ENCODE measurements around the gene HINT2.

The HINT2 gene

DNA sequence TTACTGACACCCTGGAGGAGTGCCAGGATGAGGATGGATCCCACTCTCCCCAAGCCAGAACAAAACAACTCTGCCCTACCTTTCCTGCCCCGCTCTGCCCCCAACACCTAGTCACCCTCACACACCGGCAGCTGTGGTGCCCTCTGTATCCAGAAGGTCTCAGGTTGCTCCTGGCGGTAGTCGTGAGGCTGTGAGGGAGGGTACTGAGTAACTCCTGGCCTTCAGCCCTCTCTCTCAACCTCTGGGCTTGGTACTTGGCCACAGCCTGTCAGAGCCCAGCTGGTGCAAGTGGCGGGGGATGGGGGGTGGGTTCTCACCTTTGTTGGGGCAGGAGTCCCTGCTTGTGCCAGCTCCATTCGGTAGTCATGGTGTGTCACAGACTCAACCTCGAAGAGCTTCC is 4.7 kb downstream of the HINT2 start:
- DNase-seq: no peak

DNA sequence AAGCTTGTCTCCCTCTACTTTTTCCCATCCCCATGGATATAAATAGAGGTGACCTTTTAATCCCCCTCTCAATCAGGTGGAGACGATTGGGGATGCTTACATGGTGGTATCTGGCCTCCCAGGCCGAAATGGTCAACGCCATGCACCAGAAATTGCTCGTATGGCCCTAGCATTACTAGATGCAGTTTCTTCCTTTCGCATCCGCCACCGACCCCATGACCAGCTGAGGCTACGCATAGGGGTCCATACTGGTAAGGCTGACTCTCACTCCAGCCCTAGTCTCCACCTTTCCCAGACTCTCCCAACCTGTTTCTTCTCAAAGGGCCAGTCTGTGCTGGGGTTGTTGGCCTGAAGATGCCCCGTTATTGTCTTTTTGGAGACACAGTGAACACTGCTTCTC is 6.4 kb downstream of the HINT2 start:
- no peak for DNase-seq

DNA sequence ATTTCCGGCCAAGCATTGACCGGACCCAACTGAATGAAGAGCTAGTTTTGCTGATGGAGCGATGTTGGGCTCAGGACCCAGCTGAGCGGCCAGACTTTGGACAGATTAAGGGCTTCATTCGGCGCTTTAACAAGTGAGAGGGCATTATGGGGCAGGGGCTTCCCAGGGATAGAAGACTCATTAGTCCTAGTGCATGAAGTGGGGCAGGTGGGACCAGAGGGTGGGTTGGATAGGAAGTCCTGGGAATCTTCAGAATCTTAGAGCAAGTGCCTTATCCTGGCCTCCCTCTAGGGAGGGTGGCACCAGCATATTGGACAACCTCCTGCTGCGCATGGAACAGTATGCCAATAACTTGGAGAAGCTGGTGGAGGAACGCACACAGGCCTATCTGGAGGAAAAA is 8.7 kb downstream of the HINT2 start:
- no peak for DNase-seq

DNA sequence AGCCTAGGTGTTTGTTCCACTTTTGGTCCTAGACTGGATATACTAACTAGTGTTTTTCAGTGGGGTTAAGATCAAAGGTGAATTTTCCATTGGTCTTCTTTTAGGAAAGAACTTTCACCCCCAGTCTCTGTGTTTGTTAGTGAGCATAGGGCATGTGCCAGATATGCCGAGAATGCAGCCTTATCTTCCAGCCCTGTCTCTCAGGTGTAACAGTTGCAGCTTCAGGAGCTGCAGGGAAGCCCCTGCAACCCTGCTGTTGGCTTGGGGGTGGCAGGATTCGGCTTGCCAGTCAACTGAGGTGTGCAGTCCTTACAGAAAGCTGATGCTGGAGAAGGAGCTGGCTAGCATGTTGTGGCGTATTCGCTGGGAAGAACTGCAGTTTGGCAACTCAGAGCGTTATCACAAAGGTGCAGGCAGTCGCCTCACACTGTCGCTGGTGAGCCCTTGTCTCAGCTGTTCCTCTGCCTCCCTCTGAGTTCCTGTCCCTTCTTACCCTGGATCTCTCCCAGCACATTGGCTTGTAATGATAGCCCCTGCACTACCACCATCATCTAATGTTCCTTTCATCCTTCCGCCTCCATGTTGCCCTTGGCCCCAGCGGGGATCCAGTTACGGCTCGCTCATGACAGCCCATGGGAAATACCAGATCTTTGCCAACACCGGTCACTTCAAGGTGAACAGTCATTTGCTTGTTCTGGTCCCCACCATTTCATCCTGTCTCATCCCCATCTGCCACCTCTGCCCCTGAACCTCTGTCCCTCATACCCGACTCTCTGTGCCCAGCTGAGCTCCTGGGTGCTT is 13.3 kb downstream of the HINT2 start:
- no peak for DNase-seq

DNA sequence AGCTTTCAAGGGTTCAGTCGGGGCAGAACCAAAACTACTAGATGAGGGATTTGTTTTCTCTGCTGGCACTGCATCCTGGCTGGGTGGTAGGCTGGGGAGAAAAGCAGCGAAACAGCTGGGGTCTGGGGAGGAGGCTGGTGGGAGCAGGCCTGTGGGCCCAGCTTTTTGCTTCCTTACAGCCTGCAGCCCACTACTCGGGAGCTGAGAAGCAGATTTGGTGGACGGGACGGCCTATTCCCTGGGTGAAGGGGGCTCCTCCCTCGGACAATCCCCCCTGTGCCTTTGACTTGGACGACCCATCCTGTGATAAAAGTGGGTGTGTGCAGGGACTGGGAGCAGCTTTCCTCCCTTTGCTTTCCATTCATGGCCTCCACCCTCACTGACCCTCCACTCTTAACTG is 14.3 kb downstream of the HINT2 start:
- DNase-seq: no peak

DNA sequence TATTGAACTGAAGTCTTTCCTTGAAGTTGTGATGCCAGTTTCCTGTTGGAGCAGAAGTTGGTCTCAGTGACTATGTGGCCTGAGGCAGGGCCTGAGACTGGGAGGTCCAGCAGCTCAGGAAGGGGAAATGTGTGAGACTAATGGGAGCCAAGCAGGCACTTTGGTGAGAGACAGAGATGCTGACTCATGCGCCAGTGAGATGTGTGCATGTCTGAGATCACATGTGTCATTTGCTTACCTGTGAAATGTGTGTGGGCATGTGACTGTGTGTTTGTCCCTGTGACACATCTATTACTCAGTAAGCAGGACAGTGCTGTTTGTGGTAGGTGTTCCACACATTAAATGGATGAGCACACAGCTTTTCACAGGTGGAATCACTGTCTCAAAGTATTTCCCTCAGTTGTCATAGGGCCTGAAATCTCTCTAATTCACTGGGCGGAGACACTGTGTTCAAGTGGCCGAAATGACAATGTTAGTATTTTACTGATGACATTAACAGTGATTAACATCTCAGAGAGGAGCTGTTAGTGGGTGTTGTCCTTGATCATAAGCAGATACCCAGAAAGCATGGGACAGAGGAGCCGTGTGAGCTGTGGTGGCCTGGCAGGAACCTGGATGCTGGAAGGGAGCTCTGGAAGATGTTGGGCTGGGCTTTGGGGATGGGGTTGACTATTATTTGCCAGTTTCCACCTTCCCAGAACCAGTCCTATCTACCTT is 16.0 kb downstream of the HINT2 start:
- DNase-seq: peak; percentile 13

DNA sequence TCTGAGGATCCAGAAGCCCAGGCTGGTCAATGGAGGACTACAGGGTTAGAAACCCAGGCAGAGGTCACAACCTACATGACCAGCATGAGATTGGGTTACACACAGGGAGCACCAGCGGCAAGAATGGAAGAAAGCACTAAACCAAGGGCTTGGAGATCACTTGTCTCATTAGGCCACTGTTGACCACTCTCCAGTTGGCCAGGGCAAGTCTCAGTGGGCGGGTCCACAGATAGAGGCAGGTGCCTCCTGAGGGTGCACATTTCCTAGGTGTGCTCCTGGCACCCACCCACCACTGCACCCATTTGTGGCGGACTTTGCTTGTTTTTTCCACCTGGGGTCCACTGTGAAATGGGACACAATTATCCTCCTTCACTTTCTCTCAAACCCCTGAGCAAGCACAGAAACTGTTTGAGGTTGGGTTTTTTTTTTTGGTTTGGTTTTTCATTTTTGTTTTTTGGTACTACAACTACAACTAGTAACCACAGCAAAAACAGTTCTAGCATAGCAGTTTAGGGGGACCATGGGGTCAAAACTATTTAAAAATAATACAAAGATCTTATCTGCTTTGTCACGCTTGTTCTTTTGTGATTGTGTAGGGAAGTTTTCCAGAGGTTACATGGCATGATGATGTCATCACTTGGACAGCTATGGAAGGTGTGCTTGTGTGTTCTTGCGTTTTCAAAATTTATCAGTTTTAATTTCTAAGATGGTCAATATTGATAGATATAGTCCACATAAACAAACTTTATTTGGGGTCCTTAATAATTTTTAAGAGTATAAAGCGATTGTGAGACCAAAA is 17.3 kb downstream of the HINT2 start:
- no peak for DNase-seq

DNA sequence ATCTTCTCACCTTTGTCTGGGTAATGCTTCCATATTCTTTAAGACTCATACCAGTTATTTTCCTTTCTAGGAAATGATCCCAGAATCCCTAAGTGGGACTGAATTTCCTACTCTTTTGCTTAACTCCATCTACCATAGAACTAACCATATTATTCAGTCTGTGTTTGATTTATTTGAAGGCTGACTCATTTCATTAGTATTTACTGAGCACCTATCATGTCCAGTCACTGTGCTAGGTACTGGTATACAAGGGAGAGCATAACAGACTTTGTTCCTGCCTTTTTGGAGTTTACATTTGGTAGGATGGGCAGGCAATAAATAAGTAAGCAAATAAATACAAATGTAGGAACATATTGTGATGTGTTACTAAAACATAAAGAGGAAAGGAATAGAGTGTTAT is 19.1 kb downstream of the HINT2 start:
- no peak for DNase-seq

DNA sequence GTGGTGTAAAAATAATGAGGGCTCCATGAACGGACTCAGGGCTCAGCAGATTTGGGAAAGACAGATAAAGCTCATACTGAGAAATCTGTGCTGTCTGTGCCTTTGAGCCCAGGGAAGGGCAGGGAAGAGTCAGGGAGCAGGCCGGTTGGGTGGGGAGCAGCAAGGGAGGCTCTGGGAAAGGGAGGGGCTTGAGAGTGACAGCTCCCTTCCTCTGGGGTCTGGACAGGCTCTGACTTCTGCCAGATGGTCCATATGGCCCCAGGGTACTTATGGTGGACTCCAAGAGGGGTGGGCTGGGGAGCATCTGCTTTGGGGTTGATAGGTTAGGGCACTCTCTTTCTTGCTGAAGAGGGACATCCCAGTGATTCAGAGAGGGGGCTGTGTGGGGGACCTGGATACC is 21.4 kb downstream of the HINT2 start:
- no peak for DNase-seq

DNA sequence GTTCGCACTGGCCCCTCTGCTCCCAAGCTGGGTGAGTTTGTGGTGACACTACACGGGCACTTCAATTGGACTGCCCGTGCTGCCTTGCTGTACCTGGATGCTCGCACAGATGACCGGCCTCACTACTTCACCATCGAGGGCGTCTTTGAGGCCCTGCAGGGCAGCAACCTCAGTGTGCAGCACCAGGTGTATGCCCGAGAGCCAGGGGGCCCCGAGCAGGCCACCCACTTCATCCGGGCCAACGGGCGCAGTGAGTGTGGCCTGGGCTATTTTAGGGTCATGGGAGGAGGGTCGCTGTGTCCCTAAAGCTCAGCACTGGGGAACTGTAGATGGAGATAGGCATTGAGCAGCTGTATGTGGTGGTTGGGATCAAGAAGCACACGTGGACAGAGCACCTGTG is 22.0 kb downstream of the HINT2 start:
- DNase-seq: no peak

DNA sequence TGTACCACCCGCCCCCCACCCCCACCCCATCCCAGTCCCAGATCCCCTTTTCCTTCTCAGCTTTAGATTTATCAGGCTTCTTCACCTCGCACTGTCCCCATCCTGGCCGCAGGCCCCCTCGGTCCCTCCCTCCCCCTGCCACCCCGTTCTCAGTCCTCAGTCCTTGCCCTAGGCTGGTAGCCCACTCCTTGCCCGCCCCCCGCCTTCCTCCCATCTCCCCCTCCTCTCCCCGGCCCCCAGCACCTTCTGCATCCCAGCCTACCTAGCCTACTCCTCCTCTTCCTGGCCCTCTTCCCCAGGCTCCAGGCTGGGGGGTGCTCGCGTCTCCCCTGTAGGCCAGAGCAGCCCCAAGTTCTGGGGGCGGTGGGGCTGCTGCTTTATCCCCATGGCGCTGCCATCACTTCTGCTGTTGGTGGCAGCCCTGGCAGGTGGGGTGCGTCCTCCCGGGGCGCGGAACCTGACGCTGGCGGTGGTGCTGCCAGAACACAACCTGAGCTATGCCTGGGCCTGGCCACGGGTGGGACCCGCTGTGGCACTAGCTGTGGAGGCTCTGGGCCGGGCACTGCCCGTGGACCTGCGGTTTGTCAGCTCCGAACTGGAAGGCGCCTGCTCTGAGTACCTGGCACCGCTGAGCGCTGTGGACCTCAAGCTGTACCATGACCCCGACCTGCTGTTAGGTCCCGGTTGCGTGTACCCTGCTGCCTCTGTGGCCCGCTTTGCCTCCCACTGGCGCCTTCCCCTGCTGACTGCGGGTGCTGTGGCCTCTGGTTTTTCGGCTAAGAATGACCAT is 22.6 kb downstream of the HINT2 start:
- DNase-seq: no peak

DNA sequence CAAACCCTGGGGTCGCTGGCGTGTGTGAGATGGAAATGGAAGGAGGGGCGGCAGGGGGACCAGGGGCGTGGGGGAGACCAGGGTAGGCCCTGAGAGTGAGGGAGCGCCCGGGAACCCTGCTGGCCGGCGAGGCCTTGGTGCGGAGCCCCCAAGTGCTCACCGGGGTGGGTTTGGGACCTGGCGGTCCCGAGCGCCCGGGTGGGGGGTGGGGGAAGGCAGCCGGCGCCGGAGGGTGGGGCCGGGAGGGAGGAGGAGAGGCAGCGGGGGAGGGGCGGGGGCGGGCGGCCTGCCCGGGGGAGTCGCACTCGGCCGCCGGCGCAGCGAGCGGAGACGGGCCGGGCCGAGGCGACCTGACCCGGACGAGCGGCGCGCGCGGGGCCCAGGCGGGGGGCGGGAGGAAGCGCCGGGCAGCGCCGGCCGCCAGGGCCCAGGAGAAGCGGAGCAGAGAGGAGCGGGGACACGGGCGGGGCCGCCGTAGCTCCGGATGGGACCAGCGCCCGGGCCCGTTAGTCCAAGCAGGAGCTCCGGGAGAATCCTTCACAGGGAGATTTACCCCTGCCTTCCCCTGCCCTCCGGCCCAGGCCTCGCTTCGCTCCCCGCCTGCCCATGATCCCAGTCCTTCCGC is 23.4 kb downstream of the HINT2 start, which contains the start of gene NPR2:
Gene NPR2 (plus strand): TSS at position 295 of the 625 bp plus-strand sequence. CDS start 818 bp downstream, outside the sequence.
- peak; percentile 24 for DNase-seq

DNA sequence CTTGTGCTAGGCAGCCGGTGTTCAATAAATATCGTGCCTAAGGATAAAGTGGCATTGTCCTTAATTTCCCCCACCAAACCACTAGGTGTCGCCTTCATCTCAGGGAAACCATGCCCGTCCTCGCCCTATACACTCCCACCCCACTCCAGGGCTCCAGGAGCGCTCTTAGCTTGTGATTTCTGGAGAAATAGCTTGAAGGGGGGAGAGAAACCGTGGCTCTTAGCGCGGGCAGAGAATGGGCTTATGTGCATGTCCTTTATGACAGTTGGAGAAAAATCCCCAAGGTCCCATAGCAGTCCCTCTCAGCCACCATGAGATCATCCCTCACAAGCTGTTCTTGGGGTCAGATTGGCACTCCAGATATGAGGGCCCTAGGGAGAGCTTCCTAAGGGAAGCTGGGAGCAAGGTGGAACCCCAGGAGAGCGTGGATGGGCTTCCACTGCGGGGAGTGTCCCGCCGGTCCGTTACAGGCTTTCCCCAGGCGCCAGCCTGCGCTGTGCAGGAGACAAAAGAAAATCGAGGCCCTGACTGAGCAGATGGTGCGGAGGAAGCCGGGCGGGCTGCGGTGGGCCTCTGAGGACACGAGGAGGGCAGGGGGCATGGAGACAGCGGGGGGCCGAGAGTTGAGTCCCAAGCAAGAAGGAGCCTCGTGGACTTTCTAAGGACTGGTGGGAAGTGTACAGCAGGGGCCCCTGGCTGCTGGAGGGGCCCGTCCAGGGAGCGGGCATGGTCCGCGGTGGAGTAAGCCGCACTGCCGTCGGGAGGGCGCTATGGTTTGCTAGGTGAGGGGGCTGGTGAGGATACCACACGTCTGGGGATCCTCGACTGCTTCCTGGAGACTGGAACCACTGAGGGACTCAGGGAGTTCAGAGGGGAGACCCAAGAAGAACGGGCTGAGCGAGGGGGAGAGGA is 24.2 kb downstream of the HINT2 start:
- peak; percentile 59 for DNase-seq

DNA sequence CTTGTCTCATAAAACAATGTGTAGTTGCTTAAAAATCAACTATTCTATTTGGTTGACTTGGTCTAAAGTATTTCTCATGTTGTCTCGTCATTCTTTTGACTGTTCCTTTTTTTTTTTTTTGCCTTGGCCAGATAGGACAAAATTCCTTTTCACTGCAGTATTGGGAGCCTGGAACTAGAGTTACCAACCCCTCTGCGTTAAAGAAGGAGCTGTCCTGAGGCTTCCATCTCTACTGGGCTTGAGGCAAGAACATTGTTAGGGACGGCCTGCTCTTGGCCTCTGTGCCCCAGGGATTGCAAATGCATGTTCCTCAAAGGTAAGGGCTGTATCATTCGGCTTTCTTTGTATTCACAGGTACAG is 24.8 kb downstream of the HINT2 start:
- no peak for DNase-seq

DNA sequence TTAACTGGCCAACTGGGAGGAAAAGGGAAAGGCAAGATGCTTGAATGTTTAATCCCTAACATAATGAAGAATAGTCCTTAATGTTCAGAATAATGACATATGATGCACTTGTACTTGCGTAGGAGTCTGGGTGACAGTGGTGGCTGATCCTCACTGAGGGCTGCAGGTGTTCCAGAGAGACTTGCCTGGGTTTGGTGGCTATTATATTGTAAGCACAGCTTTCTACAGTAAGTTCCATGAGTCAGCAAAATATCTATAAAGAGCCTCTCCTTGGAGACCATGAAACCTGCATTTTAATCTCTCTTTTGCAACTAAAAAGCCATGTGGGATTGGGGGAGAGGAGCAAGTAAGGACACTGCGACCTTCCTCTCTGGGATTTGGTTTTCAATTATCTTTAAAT is 25.3 kb downstream of the HINT2 start:
- no peak for DNase-seq

DNA sequence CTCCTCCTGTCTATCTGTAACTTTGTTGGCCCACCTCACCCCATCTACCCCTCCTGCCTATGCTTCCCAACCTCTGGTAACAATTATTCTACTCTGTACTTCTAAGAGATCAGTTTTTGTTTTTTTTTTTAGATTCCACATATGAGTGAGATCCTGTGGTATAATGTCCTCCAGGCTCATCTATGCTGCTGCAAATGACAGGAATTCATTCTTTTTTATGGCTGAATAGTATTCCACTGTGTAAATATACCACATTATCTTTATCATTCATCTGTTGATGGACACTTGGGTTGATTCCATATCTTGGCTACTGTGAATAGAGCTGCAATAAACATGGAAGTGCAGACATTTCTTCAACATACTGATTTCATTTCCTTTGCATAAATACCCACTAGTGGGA is 31.4 kb downstream of the HINT2 start:
- DNase-seq: no peak

DNA sequence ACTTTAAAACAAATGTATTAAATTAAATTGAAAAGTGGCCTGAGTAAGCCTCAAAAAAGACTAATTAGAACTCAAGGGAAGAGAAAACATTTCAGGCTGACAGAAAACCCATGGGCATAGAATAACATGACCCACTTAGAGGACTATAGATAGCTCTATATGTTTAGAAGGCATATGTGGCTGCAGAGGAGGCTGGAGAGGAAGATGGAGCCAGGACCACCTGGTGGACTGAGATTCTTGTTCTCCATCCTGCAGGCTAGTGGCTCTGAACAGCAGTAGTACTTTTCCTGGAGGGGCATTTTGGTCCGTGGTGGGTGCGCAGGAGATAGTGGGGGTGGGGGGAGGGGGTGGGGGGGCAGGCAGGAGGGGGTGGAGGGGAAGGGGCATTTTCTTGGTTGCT is 33.8 kb downstream of the HINT2 start:
- no peak for DNase-seq

DNA sequence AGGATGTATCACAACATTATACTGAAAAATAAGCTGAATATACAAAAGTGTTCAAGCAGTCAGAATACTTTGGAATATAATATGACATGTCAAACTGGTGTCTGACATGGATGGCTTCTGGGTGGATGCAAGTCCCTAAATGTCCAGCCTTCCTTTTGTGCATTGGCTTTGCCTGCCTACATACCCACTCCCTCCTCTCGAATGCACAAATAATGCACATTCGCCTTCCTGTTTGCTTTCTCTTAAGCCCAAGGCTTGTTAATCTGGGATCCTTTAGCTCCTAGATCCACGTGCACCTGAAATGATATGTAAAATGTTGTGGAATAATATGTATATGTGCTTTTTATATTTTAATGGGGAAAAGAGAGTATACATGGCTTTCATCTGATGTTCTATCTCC is 36.3 kb downstream of the HINT2 start:
- no peak for DNase-seq

DNA sequence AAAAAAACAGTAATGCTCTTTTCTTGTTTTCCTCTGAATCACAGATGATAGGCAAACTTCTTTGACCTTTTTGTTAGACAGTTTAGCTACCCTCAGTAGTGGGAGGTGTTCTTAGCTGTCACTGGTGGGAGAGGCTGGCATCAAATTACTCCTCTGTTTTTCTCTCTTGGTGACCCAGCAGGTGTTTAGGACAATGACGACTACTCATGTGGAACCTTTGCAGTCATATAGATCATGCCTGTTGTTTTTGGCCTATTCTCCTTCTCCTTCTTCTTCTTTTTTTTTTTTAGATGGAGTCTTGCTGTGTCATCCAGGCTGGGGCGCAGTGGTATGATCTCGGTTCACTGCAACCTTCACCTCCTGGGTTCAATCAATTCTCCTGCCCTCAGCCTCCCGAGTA is 38.8 kb downstream of the HINT2 start:
- DNase-seq: no peak

DNA sequence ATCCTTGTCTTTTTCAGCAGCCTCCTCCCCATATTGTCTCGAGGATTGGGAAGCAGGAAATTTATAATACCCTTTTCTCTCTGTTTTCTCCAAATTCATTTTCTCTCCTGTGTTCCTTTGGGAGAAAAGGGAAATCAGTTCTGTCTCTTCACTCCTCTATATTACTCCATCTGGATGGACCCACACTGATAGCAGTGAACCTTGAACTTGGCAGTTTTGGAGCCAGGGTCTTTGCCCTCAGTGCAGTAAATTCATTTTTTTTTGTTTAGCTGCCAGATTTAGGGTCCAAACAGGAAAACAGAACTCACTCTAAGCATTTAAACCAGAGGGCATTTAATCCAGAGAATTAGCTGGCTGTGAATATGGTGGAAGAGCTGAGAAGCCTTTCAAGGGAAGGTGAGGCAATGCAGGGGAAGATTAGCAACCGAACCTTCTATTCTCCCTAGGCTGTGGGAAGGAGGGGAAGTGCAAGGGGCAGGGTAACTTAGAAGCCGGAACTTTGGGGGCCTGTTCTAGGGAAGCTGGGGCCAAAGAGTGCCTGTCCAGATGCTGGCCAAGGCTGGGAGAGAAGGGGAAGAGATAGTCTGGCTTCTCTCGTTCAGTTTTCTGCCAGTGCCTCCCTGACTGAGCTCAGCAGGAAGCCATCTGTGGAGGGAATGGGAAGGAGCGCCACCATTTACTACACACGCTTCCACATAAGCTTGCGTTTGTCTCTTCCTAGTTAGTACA is 39.8 kb downstream of the HINT2 start:
- DNase-seq: no peak

DNA sequence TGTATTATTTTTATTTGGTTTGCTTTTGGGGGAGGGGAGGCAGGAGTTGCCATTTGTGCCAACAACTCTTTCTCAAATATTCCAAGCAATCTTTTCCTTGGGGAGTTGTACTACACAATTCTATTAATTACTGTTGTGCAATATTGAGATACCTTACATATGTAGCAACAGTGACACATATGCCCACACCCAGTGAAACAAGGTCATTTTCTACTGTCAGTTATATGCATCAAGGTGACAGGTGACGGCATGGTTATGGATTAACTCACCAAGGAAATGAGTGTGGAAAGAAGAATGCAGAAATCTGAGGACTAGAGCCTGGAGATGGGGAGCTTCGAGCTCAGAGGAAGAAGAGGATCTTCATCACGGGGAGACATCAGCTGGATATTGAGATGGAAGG is 42.9 kb downstream of the HINT2 start:
- DNase-seq: no peak

All from amniotic stem cell (primary cell).